ENCODE measurements around the gene OTUD7B.

- TF ChIP-seq CTCF (IDR thresholded peaks at IDR 0.05) (no peak), POLR2A (IDR thresholded peaks at IDR 0.05) (no peak)
Observed at GRCh38 chr1:150022357-150022756, 11.8 kb upstream of the OTUD7B start.
